Loucy (cell line): Measurements from ENCODE around the gene RAI14.

ENCODE experiments used
- H2AFZ ChIP-seq: fragments of 200-600 bp; sonication (generic); 2 replicates; pipeline ENCODE4 v1.6.0; 2016; ENCODE audit warnings: antibody characterized with exemption, mild to moderate bottlenecking, low read length, moderate library complexity
- H3F3A ChIP-seq: fragments of 200-600 bp; 2 replicates; pipeline ENCODE4 v1.6.0; 2016; ENCODE audit warnings: antibody characterized with exemption, low read depth, mild to moderate bottlenecking
- H3K27me3 ChIP-seq: fragments of 200-600 bp; sonication (generic); 2 replicates; pipeline ENCODE4 v1.6.1; 2014; ENCODE audit warnings: low read length, mild to moderate bottlenecking; ENCODE audit not compliant: insufficient read depth, poor library complexity, severe bottlenecking
- H3K36me3 ChIP-seq: fragments of 200-600 bp; sonication (generic); 2 replicates; pipeline ENCODE4 v1.6.1; 2016; ENCODE audit warnings: low read length; ENCODE audit not compliant: insufficient read depth
- H3K4me1 ChIP-seq: fragments of 200-600 bp; sonication (generic); 2 replicates; pipeline ENCODE4 v1.5.1; 2014; ENCODE audit warnings: low read length, mild to moderate bottlenecking; ENCODE audit not compliant: insufficient read depth, poor library complexity, severe bottlenecking
- H3K4me2 ChIP-seq: fragments of 200-600 bp; sonication (generic); 2 replicates; pipeline ENCODE4 v1.6.0; 2014; ENCODE audit warnings: antibody characterized with exemption, low read length, low read depth, mild to moderate bottlenecking; ENCODE audit not compliant: poor library complexity, severe bottlenecking
- H3K4me3 ChIP-seq: fragments of 200-600 bp; sonication (generic); 2 replicates; pipeline ENCODE4 v1.5.1; 2014; ENCODE audit warnings: low read length, mild to moderate bottlenecking, mixed read lengths; ENCODE audit not compliant: poor library complexity, severe bottlenecking
- H3K79me2 ChIP-seq: fragments of 200-600 bp; sonication (generic); 2 replicates; pipeline ENCODE4 v1.6.1; 2014; ENCODE audit warnings: low read length; ENCODE audit not compliant: insufficient read depth
- H3K9ac ChIP-seq: fragments of 200-600 bp; sonication (generic); 2 replicates; pipeline ENCODE4 v1.6.0; 2014; ENCODE audit warnings: mild to moderate bottlenecking, low read depth, low read length, moderate library complexity; ENCODE audit not compliant: poor library complexity, severe bottlenecking
- H3K9me2 ChIP-seq: fragments of 200-600 bp; sonication (generic); replicated peaks from 2 replicates; pipeline ENCODE4 v1.6.1; 2016; ENCODE audit warnings: low read depth, low read length, mixed read lengths
- H3K9me3 ChIP-seq: fragments of 200-600 bp; sonication (generic); 2 replicates; pipeline ENCODE4 v1.6.1; 2014; ENCODE audit warnings: mild to moderate bottlenecking, antibody characterized with exemption, low read length, low read depth; ENCODE audit not compliant: insufficient read depth
- H4K20me1 ChIP-seq: fragments of 200-600 bp; sonication (generic); 2 replicates; pipeline ENCODE4 v1.6.0; 2014; ENCODE audit warnings: antibody characterized with exemption, low read length, mild to moderate bottlenecking; ENCODE audit not compliant: insufficient read depth, poor library complexity, severe bottlenecking
- CTCF ChIP-seq: fragments of 200-600 bp; sonication (generic); conservative IDR thresholded peaks from 2 replicates; pipeline ENCODE4 v1.5.1; 2014; ENCODE audit warnings: mild to moderate bottlenecking, antibody characterized with exemption, low read length
- EZH2phosphoT487 ChIP-seq: fragments of 200-600 bp; IDR thresholded peaks from 2 replicates; pipeline ENCODE4 v1.6.1; 2018; ENCODE audit warnings: antibody characterized with exemption, mild to moderate bottlenecking, moderate library complexity, borderline replicate concordance

RAI14 gene

GRCh38 chr5:34687269-34688011 is 31.3 kb downstream of the RAI14 start:
- H3K9ac ChIP-seq = no peak overlapping the region
- no peaks in the 10 kb centered on the region for H3K9me3 ChIP-seq
- no peak overlapping the region for H3K4me3 ChIP-seq
- H3F3A ChIP-seq = no peaks in the 10 kb centered on the region
- no peaks in the 10 kb centered on the region for H3K4me1 ChIP-seq
- H3K36me3 ChIP-seq = peaks cover 19% of the 10 kb centered on the region
- H3K27me3 ChIP-seq = no peaks in the 10 kb centered on the region
- H3K79me2 ChIP-seq = peaks cover 12% of the 10 kb centered on the region
- H3K4me2 ChIP-seq = no peak overlapping the region
- TF ChIP-seq EZH2phosphoT487 (no peak), CTCF (no peak)
- H3K9me2 ChIP-seq = no peaks in the 10 kb centered on the region
- H4K20me1 ChIP-seq = peaks cover 2% of the 10 kb centered on the region
- no peak overlapping the region for H2AFZ ChIP-seq

GRCh38 chr5:34688015-34688810 is 32.1 kb downstream of the RAI14 start:
- peaks cover 2% of the 10 kb centered on the region for H4K20me1 ChIP-seq
- no peak overlapping the region for H3K9ac ChIP-seq
- TF ChIP-seq EZH2phosphoT487 (no peak), CTCF (no peak)
- H3K27me3 ChIP-seq = no peaks in the 10 kb centered on the region
- H2AFZ ChIP-seq = no peak overlapping the region
- no peaks in the 10 kb centered on the region for H3K9me2 ChIP-seq
- H3K36me3 ChIP-seq = peaks cover 19% of the 10 kb centered on the region
- H3K4me2 ChIP-seq = no peak overlapping the region
- H3K9me3 ChIP-seq = no peaks in the 10 kb centered on the region
- no peaks in the 10 kb centered on the region for H3F3A ChIP-seq
- H3K4me1 ChIP-seq = no peaks in the 10 kb centered on the region
- no peak overlapping the region for H3K4me3 ChIP-seq
- H3K79me2 ChIP-seq = peaks cover 8% of the 10 kb centered on the region; the same call in 1 of the 2 replicates

- Histone ChIP-seq H3F3A (no peaks in the 10 kb centered on the region), H3K9me3 (no peaks in the 10 kb centered on the region), H3K9ac (no peak overlapping the region), H3K4me1 (peaks cover 19% of the 10 kb centered on the region), H3K9me2 (no peaks in the 10 kb centered on the region), H2AFZ (no peak overlapping the region), H3K79me2 (peaks cover 5% of the 10 kb centered on the region; the same call in 1 of the 2 replicates), H3K4me2 (no peak overlapping the region), H3K27me3 (no peaks in the 10 kb centered on the region), H4K20me1 (peaks cover 2% of the 10 kb centered on the region), H3K36me3 (peaks cover 19% of the 10 kb centered on the region), H3K4me3 (no peak overlapping the region)
- TF ChIP-seq EZH2phosphoT487 = no peak
- no peak for TF ChIP-seq CTCF
These were observed 34.2 kb downstream of the RAI14 start for GRCh38 chr5:34690301-34690700.
